K562 (cell line): Measurements from ENCODE around the gene DLGAP3. TPM values are rescaled to one million over a fixed set of nuclear protein-coding genes. Genes with fewer than 3 reads are reported as not detected.

Experiments used
- BACH1 ChIP-seq: fragments of 200-800 bp; sonication (Bioruptor generic); IDR thresholded peaks from 2 replicates; pipeline ENCODE4 v1.6.1; 2016; ENCODE audit warnings: missing genetic modification characterization, missing compliant biosample characterization
- EGR1 ChIP-seq: fragments of 450-650 bp; conservative IDR thresholded peaks from 2 replicates; pipeline ENCODE4 v1.6.1; 2017; ENCODE audit warnings: mild to moderate bottlenecking
- FIP1L1 ChIP-seq: fragments of 200-400 bp; formaldehyde crosslinking; IDR thresholded peaks from 2 replicates; pipeline ENCODE4 v1.6.1; 2018; ENCODE audit warnings: mild to moderate bottlenecking, low read depth, low read length; ENCODE audit not compliant: poor library complexity, severe bottlenecking
- FOSL1 ChIP-seq: fragments of 200-800 bp; sonication (Bioruptor generic); conservative IDR thresholded peaks from 2 replicates; pipeline ENCODE4 v1.6.1; 2016; ENCODE audit warnings: missing genetic modification characterization, missing compliant biosample characterization
- FOXM1 ChIP-seq, 2 experiments: fragments of 450-650 bp in 1 of 2; sonication (generic) in 1 of 2; formaldehyde crosslinking in 1 of 2; IDR thresholded peaks; 2 replicates each; pipeline versions ENCODE4 v1.6.1 to v1.9.0; 2017 to 2022; ENCODE audit warnings: low read depth in 2 of 2, mild to moderate bottlenecking in 2 of 2, missing genetic modification reagents in 1 of 2, moderate library complexity in 1 of 2
- GABPA ChIP-seq: fragments of 200-800 bp; sonication (Bioruptor generic); conservative IDR thresholded peaks from 2 replicates; pipeline ENCODE4 v1.6.1; 2016; ENCODE audit warnings: low read depth, missing genetic modification characterization, missing compliant biosample characterization
- HSF4 ChIP-seq: fragments of 250-450 bp; sonication (Bioruptor Pico); IDR thresholded peaks from 2 replicates; pipeline ENCODE4 v2.1.2; 2022; ENCODE audit warnings: mild to moderate bottlenecking, moderate library complexity, borderline replicate concordance
- L3MBTL2 ChIP-seq: fragments of 450-650 bp; IDR thresholded peaks from 2 replicates; pipeline ENCODE4 v1.6.1; 2016; ENCODE audit warnings: mild to moderate bottlenecking, moderate library complexity
- NBN ChIP-seq: fragments of 450-650 bp; IDR thresholded peaks from 2 replicates; pipeline ENCODE4 v1.6.1; 2016; ENCODE audit warnings: low read depth, mild to moderate bottlenecking
- RCOR1 ChIP-seq, 2 experiments: IDR thresholded peaks; 2 replicates each; pipeline ENCODE4 v1.6.1; 2012; ENCODE audit warnings: low read depth in 2 of 2, low read length in 2 of 2, borderline replicate concordance in 1 of 2, improper control_type of control experiment in 1 of 2
- ZNF197 ChIP-seq: fragments of 200-800 bp; sonication (Bioruptor generic); IDR thresholded peaks from 2 replicates; pipeline ENCODE4 v1.6.1; 2016; ENCODE audit warnings: low read depth, missing genetic modification characterization, missing compliant biosample characterization
- ZNF384 ChIP-seq: IDR thresholded peaks from 2 replicates; pipeline ENCODE4 v1.6.1; 2012; ENCODE audit warnings: low read depth, low read length, improper control_type of control experiment
- ZNF444 ChIP-seq: fragments of 250-450 bp; sonication (Bioruptor Pico); IDR thresholded peaks from 2 replicates; pipeline ENCODE4 v1.4.0; 2020; ENCODE audit warnings: mild to moderate bottlenecking, moderate library complexity
- ZNF589 ChIP-seq: fragments of 200-800 bp; sonication (Bioruptor generic); IDR thresholded peaks from 2 replicates; pipeline ENCODE4 v1.6.1; 2016; ENCODE audit warnings: low read depth, missing genetic modification characterization, missing compliant biosample characterization
- polyA plus RNA-seq, 8 experiments: library from polyadenylated mRNA; depleted of rRNA in 4 of 8; stranded (reverse) in 5 of 8; unstranded in 3 of 8; fragments of >200 nt; fragmentation: Nextera tagmentation in 2 of 8; fragmentation: Illumina TruSeq in 1 of 8; extraction: Ambion mirVana in 2 of 8; extraction: Trizol in 1 of 8; gene quantifications; 2 replicates each; pipeline versions ENCODE4 v1.2.1 to v1.2.3, GENCODE V29; 2011 to 2014; ENCODE audit warnings: inconsistent platforms in 1 of 8, missing spikeins in 1 of 8
- total RNA-seq, 7 experiments: library from RNA; depleted of rRNA in 6 of 7; stranded (reverse); fragments of >200 nt in 6 of 7; fragmentation: Illumina TruSeq in 2 of 7; extraction: Trizol in 2 of 7; gene quantifications; 2 replicates each; pipeline versions ENCODE4 v1.2.1 to v1.2.3, GENCODE V29; 2011 to 2021; ENCODE audit warnings: low replicate concordance in 1 of 7
- TF ChIP-seq, protein P1 (sequence below): fragments of 450-650 bp; IDR thresholded peaks from 2 replicates; pipeline ENCODE4 v1.7.1; 2018; ENCODE audit warnings: mild to moderate bottlenecking, low read depth; ENCODE audit not compliant: partially characterized antibody
- TF ChIP-seq, protein P2 (sequence below): sonication (generic); formaldehyde crosslinking; IDR thresholded peaks from 2 replicates; pipeline ENCODE4 v1.8.1; 2022; ENCODE audit warnings: missing genetic modification reagents

The DLGAP3 gene
- total and polyA plus RNA-seq, 9 of the 15 experiments (the other 6 are each of a cell fraction or from before 2014, with no cell fraction given): 0.01 to 0.16 (median 0.07) TPM; not detected in 6

DNA sequence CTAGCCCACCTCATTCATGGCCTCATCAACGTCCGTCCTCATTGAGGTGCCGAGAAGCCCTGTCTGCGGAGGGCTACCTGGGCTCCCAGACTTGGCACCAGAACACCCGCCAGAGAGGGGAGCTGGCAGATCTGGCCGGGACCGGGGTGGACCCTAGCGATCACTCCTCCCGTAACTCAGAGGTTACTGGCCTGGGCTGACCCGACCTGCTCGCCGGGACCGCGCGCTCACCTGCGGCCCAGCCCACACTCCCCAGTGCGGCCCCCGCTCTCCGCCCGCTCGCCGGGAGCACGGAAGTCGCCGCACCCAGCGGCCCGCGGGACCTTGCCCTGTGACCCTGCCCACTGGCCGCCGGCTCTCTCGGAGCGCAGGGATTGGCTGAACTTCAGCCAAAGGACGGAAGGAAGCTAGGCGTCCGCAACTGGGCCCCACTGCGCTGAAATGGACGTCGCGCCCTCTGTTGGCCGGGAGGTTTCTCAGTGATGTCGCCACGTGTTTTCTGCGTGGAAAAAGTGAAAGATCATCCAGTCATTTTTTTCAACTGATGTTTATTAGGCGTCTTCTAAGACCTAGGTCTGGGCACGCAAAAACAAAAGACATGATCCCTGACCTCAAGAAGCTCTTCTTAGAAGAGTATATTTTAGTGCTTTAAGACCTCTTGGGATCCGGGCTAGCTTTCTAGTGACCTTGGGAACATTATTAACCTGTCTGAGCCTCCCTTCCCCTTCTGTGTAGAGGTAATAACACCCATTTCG lies 69.8 kb downstream of the DLGAP3 start, which contains the start of gene SMIM12 (continued):
- TF ChIP-seq FIP1L1 (peak; percentile 73), L3MBTL2 (peak; percentile 99), EGR1 (peak; percentile 82), HSF4 (CRISPR knock-in tag) (no peak), NBN (peak; percentile 91), ZNF444 (CRISPR knock-in tag) (no peak), RCOR1 (IDR thresholded peaks at IDR 0.05; ENCODE audit: borderline replicate concordance in 1 of 2, low read depth in 2 of 2, low read length in 2 of 2) (peak in 1 of 2 experiments; percentile 70; a peak in 2 of 4 replicates), FOXM1 (IDR thresholded peaks at IDR 0.05; ENCODE audit: low read depth) (peak; percentile 82), FOXM1 (CRISPR knock-in tag; IDR thresholded peaks at IDR 0.05; ENCODE audit: low read depth) (no peak), BACH1 (tag) (no peak; the same call in 1 of the 2 replicates), ZNF589 (CRISPR knock-in tag) (no peak), GABPA (peak; percentile 94), FOSL1 (tag) (peak; percentile 61), ZNF384 (peak; percentile 88), ZNF197 (CRISPR knock-in tag) (no peak)
- TF ChIP-seq, protein P1, sequence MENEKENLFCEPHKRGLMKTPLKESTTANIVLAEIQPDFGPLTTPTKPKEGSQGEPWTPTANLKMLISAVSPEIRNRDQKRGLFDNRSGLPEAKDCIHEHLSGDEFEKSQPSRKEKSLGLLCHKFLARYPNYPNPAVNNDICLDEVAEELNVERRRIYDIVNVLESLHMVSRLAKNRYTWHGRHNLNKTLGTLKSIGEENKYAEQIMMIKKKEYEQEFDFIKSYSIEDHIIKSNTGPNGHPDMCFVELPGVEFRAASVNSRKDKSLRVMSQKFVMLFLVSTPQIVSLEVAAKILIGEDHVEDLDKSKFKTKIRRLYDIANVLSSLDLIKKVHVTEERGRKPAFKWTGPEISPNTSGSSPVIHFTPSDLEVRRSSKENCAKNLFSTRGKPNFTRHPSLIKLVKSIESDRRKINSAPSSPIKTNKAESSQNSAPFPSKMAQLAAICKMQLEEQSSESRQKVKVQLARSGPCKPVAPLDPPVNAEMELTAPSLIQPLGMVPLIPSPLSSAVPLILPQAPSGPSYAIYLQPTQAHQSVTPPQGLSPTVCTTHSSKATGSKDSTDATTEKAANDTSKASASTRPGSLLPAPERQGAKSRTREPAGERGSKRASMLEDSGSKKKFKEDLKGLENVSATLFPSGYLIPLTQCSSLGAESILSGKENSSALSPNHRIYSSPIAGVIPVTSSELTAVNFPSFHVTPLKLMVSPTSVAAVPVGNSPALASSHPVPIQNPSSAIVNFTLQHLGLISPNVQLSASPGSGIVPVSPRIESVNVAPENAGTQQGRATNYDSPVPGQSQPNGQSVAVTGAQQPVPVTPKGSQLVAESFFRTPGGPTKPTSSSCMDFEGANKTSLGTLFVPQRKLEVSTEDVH: peak; percentile 87
- TF ChIP-seq, protein P2, sequence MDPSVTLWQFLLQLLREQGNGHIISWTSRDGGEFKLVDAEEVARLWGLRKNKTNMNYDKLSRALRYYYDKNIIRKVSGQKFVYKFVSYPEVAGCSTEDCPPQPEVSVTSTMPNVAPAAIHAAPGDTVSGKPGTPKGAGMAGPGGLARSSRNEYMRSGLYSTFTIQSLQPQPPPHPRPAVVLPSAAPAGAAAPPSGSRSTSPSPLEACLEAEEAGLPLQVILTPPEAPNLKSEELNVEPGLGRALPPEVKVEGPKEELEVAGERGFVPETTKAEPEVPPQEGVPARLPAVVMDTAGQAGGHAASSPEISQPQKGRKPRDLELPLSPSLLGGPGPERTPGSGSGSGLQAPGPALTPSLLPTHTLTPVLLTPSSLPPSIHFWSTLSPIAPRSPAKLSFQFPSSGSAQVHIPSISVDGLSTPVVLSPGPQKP (CRISPR knock-in tag): no peak; the same call in 1 of the 2 replicates
